SJSA1 (cell line): ENCODE data around the gene LSM4. TPM values are rescaled to one million over a fixed set of nuclear protein-coding genes. Genes with fewer than 3 reads are reported as not detected.
A peak's percentile ranks its signal among the peaks of the same experiment; 100 is the strongest.

ENCODE experiments used
- DNase-seq, 2 experiments: peaks; one replicate each; pipeline ENCODE4 v3.0.0-alpha.2; 2015 to 2020; ENCODE audit warnings: low spot score in 2 of 2, low read depth in 1 of 2
- H3K27ac ChIP-seq: fragments of 250-450 bp; sonication (Bioruptor Pico); 2 replicates; pipeline ENCODE4 v1.5.1; 2020; ENCODE audit warnings: mild to moderate bottlenecking, moderate library complexity
- H3K27me3 ChIP-seq: fragments of 250-450 bp; sonication (Bioruptor Pico); replicated peaks from 2 replicates; pipeline ENCODE4 v1.5.1; 2020; ENCODE audit warnings: mild to moderate bottlenecking, moderate library complexity
- H3K36me3 ChIP-seq: fragments of 250-450 bp; sonication (Bioruptor Pico); 2 replicates; pipeline ENCODE4 v1.5.1; 2020; ENCODE audit warnings: mild to moderate bottlenecking
- H3K4me1 ChIP-seq: fragments of 250-450 bp; sonication (Bioruptor Pico); replicated peaks from 2 replicates; pipeline ENCODE4 v1.6.1; 2021; ENCODE audit warnings: mild to moderate bottlenecking
- H3K4me3 ChIP-seq: fragments of 250-450 bp; sonication (Bioruptor Pico); 2 replicates; pipeline ENCODE4 v1.5.1; 2020; ENCODE audit warnings: mild to moderate bottlenecking
- H3K9me3 ChIP-seq: fragments of 250-450 bp; sonication (Bioruptor Pico); replicated peaks from 2 replicates; pipeline ENCODE4 v1.5.1; 2020; ENCODE audit warnings: mild to moderate bottlenecking
- total RNA-seq: library from RNA; depleted of rRNA; stranded (reverse); fragments of >200 nt; shearing (Covaris generic); gene quantifications from 2 replicates; pipeline ENCODE4 v1.2.3, GENCODE V29; 2014

LSM4 gene
- total RNA-seq, 1 experiment from 2014 or later: 395 TPM

GRCh38 chr19:18289471-18290301 is 33.2 kb downstream of the LSM4 start:
- no peak overlapping the region for H3K4me3 ChIP-seq
- no peaks in the 10 kb centered on the region for H3K36me3 ChIP-seq
- peaks cover 37% of the 10 kb centered on the region for H3K4me1 ChIP-seq
- DNase-seq: peak in 1 of 2 experiments; percentile 42
- no peak overlapping the region for H3K27ac ChIP-seq
- no peaks in the 10 kb centered on the region for H3K27me3 ChIP-seq
- no peaks in the 10 kb centered on the region for H3K9me3 ChIP-seq

- Histone ChIP-seq H3K4me3 (no peak overlapping the region), H3K27me3 (no peaks in the 10 kb centered on the region), H3K27ac (no peak overlapping the region), H3K9me3 (no peaks in the 10 kb centered on the region), H3K4me1 (peaks cover 27% of the 10 kb centered on the region), H3K36me3 (no peaks in the 10 kb centered on the region)
- DNase-seq: peak in 1 of 2 experiments; percentile 41
Observed at GRCh38 chr19:18287836-18288772, 34.8 kb downstream of the LSM4 start.

GRCh38 chr19:18286973-18287635 is 35.8 kb downstream of the LSM4 start:
- peaks cover 26% of the 10 kb centered on the region for H3K4me1 ChIP-seq
- no peak for DNase-seq
- no peaks in the 10 kb centered on the region for H3K36me3 ChIP-seq
- no peak overlapping the region for H3K4me3 ChIP-seq
- no peak overlapping the region for H3K27ac ChIP-seq
- H3K27me3 ChIP-seq: no peaks in the 10 kb centered on the region
- H3K9me3 ChIP-seq: no peaks in the 10 kb centered on the region

GRCh38 chr19:18284712-18285360 is 38.0 kb downstream of the LSM4 start:
- H3K27me3 ChIP-seq: no peaks in the 10 kb centered on the region

GRCh38 chr19:18283338-18283737 is 39.5 kb downstream of the LSM4 start:
- H3K27ac ChIP-seq: no peak overlapping the region
- peaks cover 18% of the 10 kb centered on the region for H3K36me3 ChIP-seq
- no peak for DNase-seq
- no peak overlapping the region for H3K4me3 ChIP-seq
- no peaks in the 10 kb centered on the region for H3K27me3 ChIP-seq
- peaks cover 4% of the 10 kb centered on the region; the same call in 1 of the 2 replicates for H3K9me3 ChIP-seq
- peaks cover 26% of the 10 kb centered on the region for H3K4me1 ChIP-seq

More at GRCh38 chr19:18284712-18285360, 38.0 kb downstream of the LSM4 start:
- no peak overlapping the region for H3K4me3 ChIP-seq
- no peak for DNase-seq
- H3K27ac ChIP-seq: no peak overlapping the region
- peaks cover 4% of the 10 kb centered on the region; the same call in 1 of the 2 replicates for H3K9me3 ChIP-seq
- H3K36me3 ChIP-seq: peaks cover 9% of the 10 kb centered on the region
- peaks cover 20% of the 10 kb centered on the region for H3K4me1 ChIP-seq

- Histone ChIP-seq H3K4me1 (peaks cover 26% of the 10 kb centered on the region), H3K27me3 (no peaks in the 10 kb centered on the region), H3K9me3 (peaks cover 4% of the 10 kb centered on the region; the same call in 1 of the 2 replicates), H3K27ac (peak overlapping the region; percentile 99), H3K36me3 (peaks cover 22% of the 10 kb centered on the region), H3K4me3 (peak overlapping the region; percentile 82; the same call in 1 of the 2 replicates)
- DNase-seq: no peak
Observed at GRCh38 chr19:18282788-18283141, 40.1 kb downstream of the LSM4 start.

GRCh38 chr19:18282021-18282787 is 40.7 kb downstream of the LSM4 start:
- Histone ChIP-seq H3K27me3 (no peaks in the 10 kb centered on the region), H3K4me3 (peak overlapping the region; percentile 82), H3K27ac (peak overlapping the region; percentile 99), H3K9me3 (peaks cover 4% of the 10 kb centered on the region; the same call in 1 of the 2 replicates), H3K36me3 (peaks cover 22% of the 10 kb centered on the region), H3K4me1 (peaks cover 26% of the 10 kb centered on the region)
- peak in 1 of 2 experiments; percentile 71 for DNase-seq

- Histone ChIP-seq H3K27me3 (no peaks in the 10 kb centered on the region), H3K4me1 (peaks cover 26% of the 10 kb centered on the region), H3K27ac (peak within 1 kb of the TSS; percentile 99), H3K36me3 (peaks cover 22% of the 10 kb centered on the region), H3K4me3 (peak within 1 kb of the TSS; percentile 82), H3K9me3 (peaks cover 4% of the 10 kb centered on the region; the same call in 1 of the 2 replicates)
- peak; percentile 97 to 99 for DNase-seq
Observed at GRCh38 chr19:18281082-18282020, 41.5 kb downstream of the LSM4 start, which contains the start of gene JUND. JUND (minus strand) TSS chr19:18281622; CDS start chr19:18281484, 138 bp downstream.

- no peaks in the 10 kb centered on the region for H3K27me3 ChIP-seq
- peak overlapping the region; percentile 82 for H3K4me3 ChIP-seq
- DNase-seq: peak; percentile 65 to 86
- H3K36me3 ChIP-seq: peaks cover 22% of the 10 kb centered on the region
- peaks cover 4% of the 10 kb centered on the region; the same call in 1 of the 2 replicates for H3K9me3 ChIP-seq
- H3K27ac ChIP-seq: peak overlapping the region; percentile 68
- H3K4me1 ChIP-seq: peaks cover 28% of the 10 kb centered on the region
Observed at GRCh38 chr19:18280247-18281081, 42.4 kb downstream of the LSM4 start.

- peak overlapping the region; percentile 82 for H3K4me3 ChIP-seq
- H3K27me3 ChIP-seq: no peaks in the 10 kb centered on the region
- peaks cover 22% of the 10 kb centered on the region for H3K36me3 ChIP-seq
- peaks cover 4% of the 10 kb centered on the region; the same call in 1 of the 2 replicates for H3K9me3 ChIP-seq
- peak; percentile 95 to 97 for DNase-seq
- H3K4me1 ChIP-seq: peaks cover 36% of the 10 kb centered on the region
- H3K27ac ChIP-seq: peak overlapping the region; percentile 41
Observed at GRCh38 chr19:18279516-18280246, 43.2 kb downstream of the LSM4 start.
